Stimulated activated naive CD8-positive, alpha-beta T cell treated with anti-CD3 and anti-CD28 coated beads, Interleukin-15, Interleukin-2, amounts not matched to agents 100 ng/mL and 50 ng/mL, for 24 hours (primary cell): Measurements from ENCODE around the gene EP400.

ENCODE experiments used
- H3K27ac Mint-ChIP-seq: one replicate; pipeline ENCODE4 v1.8.0; 2021; ENCODE audit warnings: mild to moderate bottlenecking, mixed read lengths
- H3K27me3 Mint-ChIP-seq: one replicate; pipeline ENCODE4 v1.8.0; 2021; ENCODE audit warnings: mixed read lengths
- H3K36me3 Mint-ChIP-seq: one replicate; pipeline ENCODE4 v1.8.0; 2021; ENCODE audit warnings: low read depth, mixed read lengths
- H3K4me1 Mint-ChIP-seq: one replicate; pipeline ENCODE4 v1.8.0; 2021; ENCODE audit warnings: low read depth, mixed read lengths
- H3K4me3 Mint-ChIP-seq: one replicate; pipeline ENCODE4 v1.8.0; 2021; ENCODE audit warnings: mild to moderate bottlenecking, mixed read lengths
- H3K9me3 Mint-ChIP-seq: one replicate; pipeline ENCODE4 v1.8.0; 2021; ENCODE audit warnings: mixed read lengths

Gene EP400

GRCh38 chr12:132129007-132129406 lies 179.3 kb downstream of the EP400 start:
- H3K4me1 Mint-ChIP-seq: peaks cover 4% of the 10 kb centered on the region
- H3K27ac Mint-ChIP-seq: no peak overlapping the region
- peaks cover 63% of the 10 kb centered on the region for H3K36me3 Mint-ChIP-seq
- H3K4me3 Mint-ChIP-seq: no peak overlapping the region
- H3K27me3 Mint-ChIP-seq: no peaks in the 10 kb centered on the region
- peaks cover 3% of the 10 kb centered on the region for H3K9me3 Mint-ChIP-seq

GRCh38 chr12:132130690-132131089 lies 180.9 kb downstream of the EP400 start:
- peaks cover 49% of the 10 kb centered on the region for H3K36me3 Mint-ChIP-seq
- H3K4me1 Mint-ChIP-seq: no peaks in the 10 kb centered on the region
- H3K9me3 Mint-ChIP-seq: peaks cover 3% of the 10 kb centered on the region
- no peak overlapping the region for H3K4me3 Mint-ChIP-seq
- no peaks in the 10 kb centered on the region for H3K27me3 Mint-ChIP-seq
- H3K27ac Mint-ChIP-seq: no peak overlapping the region
